GM23248 (cell line): ENCODE results near the gene CP.

Source experiments
- EZH2 ChIP-seq: fragments of 200-600 bp; sonication (generic); IDR thresholded peaks from 2 replicates; pipeline ENCODE4 v1.6.1; 2018; ENCODE audit warnings: antibody characterized with exemption, mild to moderate bottlenecking; ENCODE audit not compliant: insufficient read depth, poor library complexity, severe bottlenecking
- EZH2phosphoT487 ChIP-seq: fragments of 200-600 bp; sonication (generic); IDR thresholded peaks from 2 replicates; pipeline ENCODE4 v1.6.1; 2018; ENCODE audit warnings: antibody characterized with exemption, moderate library complexity, mild to moderate bottlenecking, low read depth; ENCODE audit not compliant: insufficient read depth

DNA sequence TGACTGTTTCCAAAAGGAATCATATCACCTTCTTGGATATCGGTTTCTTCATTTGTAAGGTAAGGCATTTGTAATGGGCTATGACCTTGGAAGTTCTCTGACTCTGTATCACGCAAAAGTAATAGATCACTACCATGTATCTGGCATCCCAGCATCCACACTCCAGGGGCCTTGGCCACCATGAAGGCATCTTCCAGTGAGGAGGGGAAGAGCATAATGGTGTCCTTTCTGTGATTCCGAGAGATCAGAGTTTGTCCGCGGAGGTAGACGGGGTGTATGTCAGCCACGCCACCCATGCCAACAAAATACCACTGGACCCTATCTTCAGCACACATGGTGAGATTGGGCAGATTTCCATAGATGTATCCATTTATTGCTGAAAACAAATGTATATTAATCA is 48.1 kb upstream of the CP start:
- TF ChIP-seq EZH2 (no peak), EZH2phosphoT487 (no peak)
